Stimulated activated naive CD8-positive, alpha-beta T cell treated with anti-CD3 and anti-CD28 coated beads, Interleukin-15, Interleukin-2, amounts not matched to agents 100 ng/mL and 50 ng/mL, for 24 hours (primary cell): Measurements from ENCODE around the gene RAG1.

Experiments
- H3K27ac Mint-ChIP-seq: one replicate; pipeline ENCODE4 v1.8.0; 2021; ENCODE audit warnings: mild to moderate bottlenecking, mixed read lengths
- H3K27me3 Mint-ChIP-seq: one replicate; pipeline ENCODE4 v1.8.0; 2021; ENCODE audit warnings: mixed read lengths
- H3K36me3 Mint-ChIP-seq: one replicate; pipeline ENCODE4 v1.8.0; 2021; ENCODE audit warnings: low read depth, mixed read lengths
- H3K4me1 Mint-ChIP-seq: one replicate; pipeline ENCODE4 v1.8.0; 2021; ENCODE audit warnings: low read depth, mixed read lengths
- H3K4me3 Mint-ChIP-seq: one replicate; pipeline ENCODE4 v1.8.0; 2021; ENCODE audit warnings: mild to moderate bottlenecking, mixed read lengths
- H3K9me3 Mint-ChIP-seq: one replicate; pipeline ENCODE4 v1.8.0; 2021; ENCODE audit warnings: mixed read lengths

RAG1 gene

DNA sequence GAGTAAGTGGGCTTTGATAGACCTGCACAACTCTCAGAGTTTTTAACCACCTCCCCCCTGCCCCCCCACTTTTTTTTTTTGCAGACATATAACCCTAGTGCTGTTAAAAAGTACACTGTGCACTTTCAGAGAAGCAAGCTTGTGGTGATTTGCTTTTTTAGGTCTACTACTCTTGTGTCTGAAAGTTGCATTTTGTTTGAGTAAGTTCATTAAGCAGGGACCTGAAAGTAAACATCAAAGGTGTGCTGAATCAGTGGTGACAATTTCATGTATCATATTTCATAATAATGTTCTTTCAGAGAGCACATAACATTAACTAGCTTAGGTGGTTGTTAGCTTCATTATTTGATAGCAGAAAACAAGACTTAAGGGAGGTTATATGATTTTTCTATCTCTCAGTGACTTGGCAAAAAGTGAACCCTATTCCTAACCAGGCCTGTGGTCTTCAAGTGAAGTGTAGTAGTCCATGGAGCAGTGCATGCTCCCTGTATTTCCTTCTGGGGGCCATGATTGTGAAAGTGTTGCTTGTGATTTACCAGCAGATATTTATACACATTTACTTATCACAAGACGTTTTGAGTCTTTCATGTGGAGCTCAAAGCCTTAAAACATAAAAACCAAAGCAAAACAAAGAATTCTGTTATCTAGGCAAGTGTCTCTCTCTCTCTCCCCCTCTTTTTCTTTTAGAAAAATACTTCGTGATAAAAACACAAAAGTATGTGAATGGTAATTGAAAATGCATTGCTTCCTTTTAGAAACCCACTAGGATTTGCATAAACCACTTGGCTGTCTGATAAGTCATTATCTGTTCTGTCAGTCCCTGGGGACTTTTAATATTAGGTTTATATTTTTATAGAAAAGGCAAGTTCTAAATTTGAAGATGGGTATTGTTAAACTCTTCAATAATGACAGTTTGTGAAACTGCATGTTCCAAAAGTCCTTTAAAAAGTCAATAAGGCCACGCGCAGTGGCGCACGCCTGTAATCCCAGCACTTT, 37.7 kb downstream of the RAG1 start:
- no peaks in the 10 kb centered on the region for H3K36me3 Mint-ChIP-seq
- H3K4me3 Mint-ChIP-seq, result no peak overlapping the region
- H3K27me3 Mint-ChIP-seq, result peaks cover 30% of the 10 kb centered on the region
- no peaks in the 10 kb centered on the region for H3K4me1 Mint-ChIP-seq
- H3K9me3 Mint-ChIP-seq, result no peaks in the 10 kb centered on the region
- H3K27ac Mint-ChIP-seq, result no peak overlapping the region

DNA sequence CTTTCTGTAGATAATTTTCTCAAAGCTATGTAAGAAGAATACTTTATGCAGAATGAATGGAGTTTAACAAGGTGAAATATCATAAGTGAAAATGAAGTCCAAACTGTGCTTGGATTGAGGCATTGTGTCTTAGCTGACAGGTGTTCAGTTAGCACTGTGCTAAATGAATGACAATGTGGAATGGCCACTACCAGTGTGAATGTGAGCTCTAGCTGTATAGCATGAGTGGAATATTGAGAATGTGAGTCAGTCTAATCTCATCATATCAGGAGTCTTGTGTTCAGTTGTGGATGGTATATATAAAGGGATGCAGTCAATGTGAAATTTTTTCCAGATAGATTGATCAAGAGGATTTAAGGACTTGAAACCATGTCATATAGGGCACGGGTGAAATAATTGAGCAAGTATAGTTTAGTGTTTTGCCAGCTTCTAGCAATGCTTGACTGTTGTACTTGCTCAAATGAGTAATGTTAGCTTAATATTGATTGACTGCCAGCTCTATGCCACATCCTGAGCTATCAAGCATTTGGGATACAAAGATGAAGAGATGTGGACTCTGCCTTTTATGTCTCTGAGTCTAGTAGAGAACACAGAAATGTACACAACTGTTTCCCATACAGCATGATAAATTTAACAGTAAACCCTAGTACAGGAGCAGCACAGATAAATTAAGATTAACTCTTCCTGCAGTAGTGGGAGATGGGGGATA, 40.8 kb downstream of the RAG1 start:
- H3K4me3 Mint-ChIP-seq, result no peak overlapping the region
- H3K27me3 Mint-ChIP-seq, result peaks cover 24% of the 10 kb centered on the region
- no peak overlapping the region for H3K27ac Mint-ChIP-seq
- no peaks in the 10 kb centered on the region for H3K4me1 Mint-ChIP-seq
- no peaks in the 10 kb centered on the region for H3K36me3 Mint-ChIP-seq
- no peaks in the 10 kb centered on the region for H3K9me3 Mint-ChIP-seq

DNA sequence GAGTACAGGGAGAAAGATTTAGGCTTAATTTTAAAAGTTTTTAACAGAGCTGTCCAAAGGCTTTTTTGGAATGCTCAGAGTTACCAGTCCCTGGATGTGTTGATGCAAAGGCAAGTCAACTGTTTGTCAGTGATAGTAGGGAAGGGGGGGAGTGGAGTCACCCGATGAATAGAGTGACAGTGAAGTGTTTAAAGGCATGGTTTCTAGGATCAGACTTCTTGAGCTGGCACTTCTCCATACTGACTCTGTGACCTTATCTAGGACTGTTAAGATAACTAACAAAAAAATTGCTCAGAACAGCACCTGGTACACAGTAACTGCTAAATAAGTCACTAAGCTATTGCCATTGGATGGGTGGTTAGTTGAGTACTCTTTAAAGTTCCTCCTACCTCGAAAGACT, 41.6 kb downstream of the RAG1 start:
- no peak overlapping the region for H3K4me3 Mint-ChIP-seq
- no peaks in the 10 kb centered on the region for H3K36me3 Mint-ChIP-seq
- H3K4me1 Mint-ChIP-seq, result no peaks in the 10 kb centered on the region
- H3K9me3 Mint-ChIP-seq, result no peaks in the 10 kb centered on the region
- no peak overlapping the region for H3K27ac Mint-ChIP-seq
- H3K27me3 Mint-ChIP-seq, result peaks cover 18% of the 10 kb centered on the region

DNA sequence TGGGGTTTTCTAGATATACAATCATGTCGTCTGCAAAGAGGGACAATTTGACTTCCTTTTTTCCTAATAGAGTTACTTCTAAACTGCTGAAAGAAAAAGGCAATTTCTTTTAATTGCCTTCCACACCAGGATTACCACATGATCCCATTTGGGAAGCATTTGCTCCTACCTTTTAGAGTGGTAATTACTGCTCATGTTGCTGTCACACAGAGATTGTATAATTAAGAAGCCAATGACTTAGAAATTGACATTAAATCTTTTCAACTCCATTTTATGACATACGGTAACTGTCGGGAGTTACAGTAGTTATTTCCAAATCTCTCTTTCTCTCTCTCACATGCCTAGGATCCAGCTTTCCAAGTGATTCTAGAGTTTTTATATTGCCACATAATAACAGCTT, 48.0 kb downstream of the RAG1 start:
- H3K36me3 Mint-ChIP-seq, result no peaks in the 10 kb centered on the region
- H3K4me1 Mint-ChIP-seq, result peaks cover 8% of the 10 kb centered on the region
- H3K27me3 Mint-ChIP-seq, result peaks cover 30% of the 10 kb centered on the region
- H3K27ac Mint-ChIP-seq, result no peak overlapping the region
- H3K9me3 Mint-ChIP-seq, result no peaks in the 10 kb centered on the region
- H3K4me3 Mint-ChIP-seq, result no peak overlapping the region

DNA sequence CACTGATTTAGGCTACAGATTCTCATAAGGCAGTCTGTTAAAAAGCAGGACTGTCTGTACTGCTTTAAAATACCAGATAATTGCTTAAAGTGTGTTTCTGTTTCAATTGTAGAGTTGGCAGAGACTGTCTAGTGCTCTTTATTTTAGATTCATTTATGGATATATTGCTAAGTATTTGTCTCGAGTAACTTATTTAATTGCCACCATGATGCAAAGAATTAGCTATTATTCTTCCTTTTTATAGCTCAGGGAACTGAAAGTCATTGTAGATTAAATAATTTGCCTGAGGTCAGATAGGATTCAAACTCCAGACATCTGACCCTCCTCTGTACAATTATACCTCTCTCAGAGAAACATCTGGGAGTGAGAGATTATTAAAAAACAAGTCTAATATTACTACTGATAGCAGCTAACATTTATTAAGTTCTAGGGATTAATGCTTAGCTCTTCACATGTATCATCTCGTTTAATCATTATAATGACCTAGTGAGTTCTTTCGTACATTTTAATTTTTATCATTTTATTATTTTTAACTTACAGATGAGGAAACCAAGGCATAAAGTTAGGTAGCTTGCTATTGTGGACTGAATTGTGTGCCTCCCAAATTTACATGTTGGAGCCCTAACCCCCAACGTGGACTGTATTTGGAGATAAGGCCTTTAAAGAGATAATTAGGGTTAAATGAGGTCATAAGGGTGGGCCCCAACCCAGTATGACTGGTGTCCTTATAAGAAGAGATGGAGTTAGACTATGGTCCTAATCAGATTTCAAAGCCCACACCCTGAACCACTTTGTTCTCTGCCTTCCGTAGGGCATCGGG, 49.9 kb downstream of the RAG1 start:
- Mint-ChIP-seq H3K27ac (no peak overlapping the region), H3K36me3 (no peaks in the 10 kb centered on the region), H3K27me3 (peaks cover 28% of the 10 kb centered on the region), H3K4me1 (peaks cover 8% of the 10 kb centered on the region), H3K9me3 (no peaks in the 10 kb centered on the region), H3K4me3 (no peak overlapping the region)

DNA sequence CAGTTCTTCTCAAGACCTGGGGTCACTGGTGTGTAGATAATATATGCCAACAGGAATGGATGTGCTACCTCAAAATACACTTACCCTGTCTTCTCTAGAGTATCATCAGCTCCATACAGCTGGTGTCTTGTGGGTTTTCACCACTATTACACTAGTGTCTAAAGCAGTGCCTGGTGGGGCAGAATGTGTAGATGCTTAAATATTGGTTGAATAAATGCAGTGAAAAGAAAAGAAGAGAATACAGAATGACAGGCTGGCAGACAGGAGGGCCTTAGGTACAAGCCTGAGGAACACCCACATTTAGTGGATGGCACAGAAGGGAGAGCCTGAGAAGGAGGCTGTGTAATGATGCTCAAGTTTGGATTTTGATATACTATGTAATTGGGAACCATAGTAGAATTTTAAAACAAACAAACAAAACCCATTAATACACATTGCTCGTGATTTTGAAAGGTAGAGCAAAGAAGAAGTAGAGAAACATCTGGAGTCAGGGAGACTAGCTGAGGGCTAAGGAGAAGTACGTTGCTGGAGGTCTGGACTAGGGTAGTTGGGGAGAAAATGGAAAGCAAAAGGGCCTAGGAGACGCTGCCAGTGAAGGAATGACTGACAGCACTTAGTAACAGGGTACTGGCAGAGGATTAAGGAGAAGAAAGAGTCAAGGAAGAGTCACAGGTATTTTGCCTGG, 50.7 kb downstream of the RAG1 start:
- H3K4me1 Mint-ChIP-seq, result peaks cover 8% of the 10 kb centered on the region
- H3K27ac Mint-ChIP-seq, result no peak overlapping the region
- no peak overlapping the region for H3K4me3 Mint-ChIP-seq
- H3K9me3 Mint-ChIP-seq, result no peaks in the 10 kb centered on the region
- H3K36me3 Mint-ChIP-seq, result no peaks in the 10 kb centered on the region
- peaks cover 28% of the 10 kb centered on the region for H3K27me3 Mint-ChIP-seq

DNA sequence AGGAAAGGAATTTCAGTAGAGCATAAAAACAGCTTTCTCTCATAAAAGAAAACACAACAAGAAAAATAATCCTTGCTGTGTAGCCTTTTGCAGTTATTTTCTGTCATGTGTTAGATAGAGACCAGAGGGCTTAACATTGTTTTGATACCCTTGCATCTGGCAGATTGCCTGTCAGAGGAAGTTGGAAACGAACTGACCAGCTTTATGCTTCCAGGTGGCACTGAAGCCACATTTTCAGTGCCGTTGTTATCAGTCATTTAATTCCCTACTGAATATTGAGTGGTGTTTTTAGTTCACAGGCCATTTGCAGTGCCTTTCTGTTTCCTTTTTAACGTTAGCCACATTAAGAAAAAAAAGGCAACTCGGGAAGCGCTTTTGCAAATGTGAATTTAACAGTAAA, 51.7 kb downstream of the RAG1 start:
- Mint-ChIP-seq H3K27me3 (peaks cover 28% of the 10 kb centered on the region), H3K27ac (no peak overlapping the region), H3K36me3 (no peaks in the 10 kb centered on the region), H3K9me3 (no peaks in the 10 kb centered on the region), H3K4me1 (peaks cover 8% of the 10 kb centered on the region), H3K4me3 (no peak overlapping the region)

DNA sequence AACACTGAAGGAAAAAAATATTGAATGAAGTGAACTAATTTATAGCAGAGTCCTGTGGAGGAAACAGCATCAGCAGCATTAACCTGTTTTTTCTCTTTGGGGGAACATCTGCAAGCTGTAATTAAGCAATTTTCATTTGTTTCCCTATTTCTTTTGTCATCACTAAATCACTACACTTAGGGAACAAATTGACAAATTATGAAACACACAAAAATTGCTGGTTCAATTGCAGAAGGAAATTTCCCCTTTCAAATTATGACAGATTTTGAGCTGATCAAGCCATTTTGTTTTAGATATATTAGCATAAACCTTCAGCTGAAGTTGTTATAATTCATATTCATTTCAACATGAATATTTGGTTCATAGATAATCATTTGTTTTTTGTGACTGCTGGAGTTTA, 52.4 kb downstream of the RAG1 start:
- Mint-ChIP-seq H3K36me3 (no peaks in the 10 kb centered on the region), H3K4me1 (peaks cover 8% of the 10 kb centered on the region), H3K27ac (no peak overlapping the region), H3K4me3 (no peak overlapping the region), H3K9me3 (no peaks in the 10 kb centered on the region), H3K27me3 (peaks cover 28% of the 10 kb centered on the region)

DNA sequence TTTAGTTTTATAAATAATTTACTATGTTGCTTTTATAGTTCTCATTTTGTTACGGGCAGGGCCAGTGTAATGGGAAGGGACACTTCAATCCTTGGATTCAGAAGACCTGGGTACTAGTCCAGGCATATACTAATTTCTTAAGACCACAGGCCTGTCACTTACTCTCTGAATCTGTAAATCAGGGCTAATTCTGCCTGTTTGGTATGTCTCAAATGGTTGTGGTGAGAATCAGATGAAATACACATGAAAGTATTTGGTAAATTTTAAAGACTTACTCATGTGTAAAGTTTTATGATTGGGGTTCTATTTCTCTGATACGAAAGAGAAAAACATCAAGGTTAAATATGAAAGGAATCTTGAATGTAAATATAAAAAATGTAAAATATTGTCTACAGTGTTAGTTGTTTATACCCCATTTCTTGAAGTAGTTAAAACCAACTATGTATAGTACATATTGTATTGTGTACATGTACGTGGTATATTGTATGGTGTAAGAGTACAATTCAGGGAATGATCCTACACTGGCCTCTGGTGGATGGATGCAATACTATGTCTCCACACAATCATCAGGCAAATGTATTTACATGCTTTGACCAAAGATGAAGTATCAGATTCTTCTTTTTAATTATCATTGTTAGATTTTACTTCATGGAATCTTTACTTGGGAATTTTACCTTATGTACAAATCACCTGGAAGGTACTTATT, 54.8 kb downstream of the RAG1 start:
- Mint-ChIP-seq H3K4me3 (no peak overlapping the region), H3K27me3 (peaks cover 23% of the 10 kb centered on the region), H3K27ac (no peak overlapping the region), H3K36me3 (no peaks in the 10 kb centered on the region), H3K9me3 (no peaks in the 10 kb centered on the region), H3K4me1 (peaks cover 8% of the 10 kb centered on the region)

DNA sequence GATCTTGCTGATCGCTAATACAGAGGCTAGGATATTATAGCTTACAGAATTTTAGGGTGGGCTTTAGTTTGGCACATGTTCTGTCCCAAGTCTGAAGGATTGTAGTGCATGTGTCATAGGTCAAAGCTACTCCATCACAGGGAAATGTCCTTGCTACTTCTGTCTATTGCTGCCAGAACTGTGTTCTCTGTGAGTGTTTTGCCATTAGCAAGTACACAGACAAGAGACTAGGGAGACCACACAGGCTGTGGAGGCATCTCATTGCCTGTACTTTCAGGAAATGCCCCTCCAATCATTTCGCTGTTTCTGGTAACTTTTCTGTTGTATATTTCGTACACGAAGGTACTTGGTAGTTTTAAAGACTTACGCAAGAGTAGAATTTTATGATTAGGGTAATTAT, 55.7 kb downstream of the RAG1 start:
- peaks cover 8% of the 10 kb centered on the region for H3K4me1 Mint-ChIP-seq
- H3K4me3 Mint-ChIP-seq, result no peak overlapping the region
- H3K27ac Mint-ChIP-seq, result no peak overlapping the region
- H3K27me3 Mint-ChIP-seq, result peaks cover 20% of the 10 kb centered on the region
- no peaks in the 10 kb centered on the region for H3K9me3 Mint-ChIP-seq
- no peaks in the 10 kb centered on the region for H3K36me3 Mint-ChIP-seq

DNA sequence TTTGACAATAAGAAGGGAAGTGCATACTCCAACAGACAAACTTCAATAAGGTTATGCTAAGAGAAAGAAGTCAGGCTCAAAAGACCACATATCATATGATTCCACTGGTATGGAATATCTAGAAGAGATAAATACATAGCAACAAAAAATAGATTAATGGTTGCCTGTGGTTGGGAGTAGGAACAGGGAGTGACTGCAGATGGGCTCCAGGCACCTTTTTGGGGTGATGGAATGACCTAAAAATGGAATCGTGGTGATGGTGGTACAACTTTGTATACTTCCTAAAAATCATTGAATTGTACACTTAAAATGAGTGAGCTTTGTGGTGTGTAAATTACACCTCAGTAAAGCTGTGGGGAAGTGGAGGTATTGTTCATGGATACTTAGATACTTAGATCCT, 59.2 kb downstream of the RAG1 start:
- no peaks in the 10 kb centered on the region for H3K9me3 Mint-ChIP-seq
- peaks cover 9% of the 10 kb centered on the region for H3K27me3 Mint-ChIP-seq
- H3K4me1 Mint-ChIP-seq, result no peaks in the 10 kb centered on the region
- H3K4me3 Mint-ChIP-seq, result no peak overlapping the region
- H3K27ac Mint-ChIP-seq, result no peak overlapping the region
- no peaks in the 10 kb centered on the region for H3K36me3 Mint-ChIP-seq

DNA sequence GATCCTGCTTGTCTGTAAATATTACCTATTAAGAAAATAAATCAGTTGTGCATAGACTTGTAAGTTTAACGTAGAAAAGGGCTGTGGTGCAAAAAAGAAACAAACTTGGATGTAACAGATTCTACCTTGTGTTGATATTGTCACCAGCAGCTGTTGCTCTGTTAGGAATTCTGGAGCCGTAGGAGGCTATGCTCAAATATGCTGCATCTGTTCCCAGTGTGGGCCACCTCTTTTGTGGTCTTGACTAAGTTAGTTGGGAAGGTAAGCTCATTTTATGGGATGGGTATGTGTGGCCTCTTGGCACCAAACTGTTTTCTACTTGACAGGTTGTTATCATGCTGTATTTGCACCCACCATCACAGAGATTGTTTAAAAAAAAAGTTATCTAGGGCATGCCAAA, 59.7 kb downstream of the RAG1 start:
- H3K4me1 Mint-ChIP-seq, result no peaks in the 10 kb centered on the region
- H3K4me3 Mint-ChIP-seq, result no peak overlapping the region
- H3K9me3 Mint-ChIP-seq, result no peaks in the 10 kb centered on the region
- no peaks in the 10 kb centered on the region for H3K36me3 Mint-ChIP-seq
- H3K27me3 Mint-ChIP-seq, result peaks cover 9% of the 10 kb centered on the region
- H3K27ac Mint-ChIP-seq, result no peak overlapping the region

DNA sequence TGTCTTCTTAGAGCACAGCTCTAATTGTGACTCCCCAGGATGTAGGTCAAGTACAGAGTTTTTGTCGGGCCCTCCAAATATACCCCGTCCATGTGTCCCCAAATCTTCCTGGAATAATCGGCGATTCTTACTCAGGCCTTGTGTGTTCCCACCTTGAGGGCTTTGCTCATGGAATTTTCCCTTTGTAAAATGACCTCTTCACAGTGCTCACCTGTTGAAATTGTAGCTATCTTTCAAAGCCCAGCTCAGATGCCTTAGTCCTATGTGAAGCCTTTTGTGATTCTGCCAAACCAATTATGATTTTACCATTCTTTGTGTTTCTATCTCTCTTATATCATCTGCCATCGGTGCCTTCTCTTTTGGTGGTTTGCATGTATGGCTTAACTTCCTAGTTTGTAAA, 60.3 kb downstream of the RAG1 start:
- H3K4me3 Mint-ChIP-seq, result no peak overlapping the region
- H3K36me3 Mint-ChIP-seq, result no peaks in the 10 kb centered on the region
- no peaks in the 10 kb centered on the region for H3K4me1 Mint-ChIP-seq
- no peaks in the 10 kb centered on the region for H3K9me3 Mint-ChIP-seq
- H3K27me3 Mint-ChIP-seq, result peaks cover 9% of the 10 kb centered on the region
- H3K27ac Mint-ChIP-seq, result no peak overlapping the region

DNA sequence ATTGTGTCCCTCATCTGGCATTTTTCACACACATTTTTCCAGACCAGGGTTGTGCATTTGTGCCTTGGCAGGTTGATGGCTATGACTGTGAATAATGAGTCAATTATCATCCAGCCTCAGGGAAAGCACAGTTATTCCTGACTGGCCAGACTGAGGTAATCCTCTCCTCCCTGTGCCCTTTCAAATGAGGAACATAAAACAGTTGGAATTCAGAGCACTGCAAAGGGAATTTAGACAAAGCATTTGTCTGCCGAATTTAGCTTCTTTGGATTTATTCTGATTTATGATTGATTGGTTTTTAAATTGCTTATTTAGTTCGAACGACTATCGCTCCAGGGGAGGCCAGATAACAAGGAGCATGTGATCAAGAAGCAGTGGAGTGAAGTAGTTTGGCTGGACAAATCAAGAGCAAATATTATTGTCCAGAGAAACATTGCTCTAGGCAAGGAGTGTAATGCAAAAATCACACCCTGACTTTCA, 61.0 kb downstream of the RAG1 start:
- Mint-ChIP-seq H3K27ac (no peak overlapping the region), H3K9me3 (no peaks in the 10 kb centered on the region), H3K36me3 (no peaks in the 10 kb centered on the region), H3K4me3 (no peak overlapping the region), H3K4me1 (no peaks in the 10 kb centered on the region), H3K27me3 (peaks cover 9% of the 10 kb centered on the region)
